Stimulated activated CD4-positive, alpha-beta T cell treated with anti-CD3 and anti-CD28 coated beads, TNF-alpha, amount 100 ng/mL, for 48 hours (primary cell): ENCODE measurements around the gene AATF.

Source experiments
- DNase-seq, 3 donors: peaks; one replicate each; pipeline ENCODE4 v3.0.0-alpha.2; 2020; ENCODE audit warnings: low read depth in 3 of 3

AATF gene

GRCh38 chr17:36979565-36979941 is 30.8 kb downstream of the AATF start:
- DNase-seq = no peak

DNA sequence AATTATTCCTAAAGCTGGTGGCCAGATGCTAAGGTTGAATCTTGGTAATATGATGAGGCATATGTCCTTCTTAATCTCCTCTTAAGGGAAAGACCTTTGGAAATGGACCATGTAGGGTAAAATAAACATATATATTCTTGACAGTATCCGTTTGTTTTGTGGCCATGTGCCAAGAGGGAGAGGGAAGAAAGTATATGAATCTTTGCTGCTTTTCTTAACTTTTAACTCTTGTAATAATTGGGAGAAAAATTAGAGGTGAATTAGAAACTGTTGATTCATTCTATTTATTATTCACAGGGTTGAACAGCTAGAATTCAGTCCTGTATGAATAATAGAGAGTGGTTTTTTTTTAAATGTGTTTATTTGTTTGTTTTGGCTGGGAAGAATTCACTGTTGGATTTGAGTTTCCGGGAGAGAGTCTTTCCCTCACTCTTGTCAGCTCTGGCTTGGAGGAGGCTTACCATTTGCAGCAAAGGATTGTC is 31.6 kb downstream of the AATF start:
- no peak for DNase-seq

GRCh38 chr17:36983618-36984017 is 34.9 kb downstream of the AATF start:
- no peak for DNase-seq

GRCh38 chr17:36989173-36989572 is 40.4 kb downstream of the AATF start:
- no peak for DNase-seq

DNA sequence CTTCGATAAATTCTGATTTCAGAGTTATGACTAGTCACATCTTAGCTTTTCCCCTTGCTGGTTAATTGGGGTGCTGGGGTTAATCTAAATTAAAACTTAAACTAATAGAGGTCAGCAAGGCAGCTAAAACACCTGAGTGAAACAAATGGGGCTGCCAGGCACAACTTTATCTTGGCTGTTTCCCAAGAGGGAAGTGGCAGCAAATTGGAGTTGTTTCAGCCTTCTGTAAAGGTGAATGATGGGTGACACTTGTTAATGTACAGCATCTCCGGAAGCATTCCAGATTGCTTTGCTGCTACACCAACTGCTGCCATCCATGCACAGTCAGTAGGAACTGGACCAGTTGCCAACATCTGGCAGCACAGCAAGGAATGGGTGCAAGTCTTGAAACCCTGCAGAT is 43.9 kb downstream of the AATF start:
- no peak for DNase-seq

DNA sequence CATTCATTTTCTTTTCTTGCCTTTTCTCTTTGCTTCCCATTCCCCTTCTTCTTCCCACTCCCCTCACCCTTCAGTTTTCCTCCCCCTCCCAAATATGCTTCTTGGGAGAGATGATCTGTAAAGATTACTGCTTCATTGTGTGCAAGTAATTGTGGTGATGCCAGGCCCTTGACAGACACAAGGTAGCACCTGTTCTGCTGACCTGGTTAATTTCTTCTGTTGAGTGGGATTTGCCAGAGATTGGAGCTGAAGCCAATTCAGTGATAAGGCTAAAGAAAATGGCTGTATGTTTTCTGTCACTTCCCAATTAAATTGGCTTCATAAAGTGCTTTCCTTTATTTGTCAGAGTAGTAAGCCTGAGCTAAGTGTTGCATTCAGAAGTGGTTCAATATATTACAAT is 44.5 kb downstream of the AATF start:
- no peak for DNase-seq

GRCh38 chr17:36994438-36994837 is 45.7 kb downstream of the AATF start:
- no peak for DNase-seq

DNA sequence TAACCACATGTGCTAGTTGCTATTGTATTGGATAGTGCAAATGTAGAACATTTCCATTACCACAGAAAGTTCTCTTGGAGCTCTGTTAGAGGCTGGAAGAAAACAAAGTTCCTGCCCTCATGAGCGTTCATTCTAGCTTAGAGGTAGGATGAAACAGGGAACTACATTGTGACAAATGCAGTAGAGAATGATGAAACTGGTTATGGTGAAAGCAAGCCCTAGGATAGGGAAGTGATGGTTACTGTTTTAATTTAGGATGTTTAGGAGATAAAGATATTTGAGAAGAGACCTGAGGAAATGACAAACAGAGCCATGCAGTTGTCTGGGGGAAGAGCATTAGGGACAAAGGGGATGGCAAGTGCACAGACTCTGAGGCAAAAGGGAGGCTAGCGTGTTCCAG is 50.7 kb downstream of the AATF start:
- DNase-seq = no peak

GRCh38 chr17:37016780-37017179 is 68.0 kb downstream of the AATF start:
- no peak for DNase-seq

DNA sequence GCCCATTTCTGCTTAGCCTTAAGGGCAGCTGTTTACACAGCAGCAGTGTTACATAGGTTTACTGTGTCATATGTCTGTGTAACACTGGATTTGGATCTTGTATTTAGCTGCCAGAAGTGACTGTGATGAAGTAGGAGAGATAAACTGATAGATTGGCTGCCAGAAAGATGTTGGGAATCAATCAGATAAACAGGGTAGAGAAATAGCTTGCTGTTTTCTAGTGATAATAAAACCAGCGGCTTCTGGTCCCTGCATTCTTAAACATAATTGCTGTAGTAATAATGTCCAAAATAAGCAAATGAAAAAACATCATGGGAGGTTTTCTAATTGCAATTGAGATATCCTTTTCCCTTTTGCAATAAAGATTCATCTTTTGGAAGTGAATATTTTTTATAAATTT is 68.7 kb downstream of the AATF start:
- no peak for DNase-seq

DNA sequence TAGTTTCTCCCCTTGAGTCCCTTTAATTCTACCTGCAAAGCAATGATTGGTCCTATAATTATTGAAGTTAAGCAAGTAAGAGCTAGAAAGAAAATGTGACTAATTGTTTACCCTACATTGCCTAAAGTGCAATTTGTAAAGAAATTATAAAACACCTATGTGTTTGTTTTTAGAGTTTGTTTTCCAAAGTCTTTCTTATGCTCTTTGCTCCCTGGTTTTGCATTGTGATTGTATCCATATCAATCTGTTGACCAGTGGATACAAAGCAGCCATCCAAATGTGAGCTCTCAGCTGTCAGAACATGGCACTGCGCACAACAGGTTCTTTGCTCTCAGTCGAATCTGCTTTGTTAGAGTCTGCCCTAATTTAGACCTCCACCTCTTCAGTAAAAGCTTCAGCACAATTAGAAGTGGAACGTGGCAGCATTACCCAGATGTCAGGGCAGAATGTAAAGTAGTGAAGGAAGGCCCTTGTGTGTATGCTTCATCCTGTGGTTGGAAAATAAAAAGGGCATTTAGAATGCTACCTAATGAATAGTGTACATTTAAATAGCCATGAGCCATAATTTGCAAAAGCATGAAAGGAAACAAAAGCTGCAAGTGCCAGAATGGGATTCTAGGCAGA is 70.5 kb downstream of the AATF start:
- DNase-seq = no peak

- no peak for DNase-seq
These were observed 71.0 kb downstream of the AATF start for GRCh38 chr17:37019741-37020129.

GRCh38 chr17:37024181-37024637 is 75.5 kb downstream of the AATF start:
- no peak for DNase-seq

DNA sequence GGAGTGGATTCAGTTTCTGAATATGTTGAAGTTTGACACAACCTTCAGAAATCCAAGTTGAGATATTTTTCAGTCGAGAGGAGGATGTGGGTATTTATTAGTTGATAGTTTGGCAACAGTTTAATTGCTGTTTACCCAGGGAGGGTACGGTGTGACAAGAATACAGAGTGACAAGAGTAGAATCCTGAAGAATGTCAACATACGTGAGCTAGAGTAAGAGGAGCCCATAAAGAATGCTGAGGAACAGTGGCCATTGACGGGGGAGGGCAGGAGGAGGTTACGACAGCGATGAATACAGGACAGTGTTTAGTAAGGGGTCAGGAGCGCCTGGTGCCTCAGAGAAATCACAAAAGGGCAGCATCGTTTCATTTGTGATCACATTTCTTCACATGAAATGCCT is 76.5 kb downstream of the AATF start:
- no peak for DNase-seq

DNA sequence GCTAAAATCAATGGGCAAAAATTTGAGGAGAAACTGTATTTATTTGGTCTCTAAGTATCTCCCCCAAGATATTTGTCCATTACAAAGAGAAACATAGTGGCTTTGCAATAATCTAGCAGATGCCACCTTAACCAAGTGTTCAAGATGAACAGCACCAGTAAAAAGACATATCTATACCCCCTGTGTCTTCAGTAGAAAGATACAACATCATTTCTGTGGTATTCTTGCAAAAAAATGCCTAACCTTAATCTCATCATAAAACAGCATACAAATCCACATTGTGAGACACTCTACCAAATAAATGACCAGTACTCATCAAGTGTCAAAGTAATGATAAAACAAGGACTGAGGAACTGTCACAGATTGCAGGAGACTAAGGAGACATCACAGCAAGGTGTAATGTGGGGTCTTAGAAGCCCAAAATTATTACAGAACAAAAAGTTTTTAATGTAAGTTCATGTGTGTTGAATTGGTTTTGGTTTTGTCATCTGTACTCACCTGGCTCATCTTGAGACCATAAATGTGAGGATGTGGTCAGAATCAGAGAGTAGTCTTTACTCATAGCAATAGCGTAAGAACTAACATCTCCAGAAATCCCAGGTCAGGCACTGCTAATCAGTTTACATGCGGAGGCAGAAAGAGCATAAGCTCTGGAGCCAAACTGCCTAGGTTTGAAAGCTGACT is 77.2 kb downstream of the AATF start:
- DNase-seq = no peak

DNA sequence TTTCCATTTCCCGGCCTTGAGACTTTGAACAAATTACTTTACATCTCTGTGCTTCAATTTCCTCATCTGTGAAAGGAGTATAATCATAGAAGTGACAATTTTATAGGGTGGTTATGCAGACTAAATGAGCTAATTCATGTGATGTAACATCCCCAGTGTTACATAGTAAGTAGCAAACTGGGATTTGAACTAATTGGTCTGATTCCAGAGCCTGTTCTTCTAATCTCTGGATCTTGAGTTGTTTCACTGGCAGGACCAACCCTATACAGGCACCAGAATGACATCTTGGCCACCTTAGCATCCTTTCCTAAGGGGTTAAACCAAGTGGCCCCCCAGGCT is 77.7 kb downstream of the AATF start:
- DNase-seq = no peak

GRCh38 chr17:37028040-37028439 is 79.3 kb downstream of the AATF start:
- no peak for DNase-seq

DNA sequence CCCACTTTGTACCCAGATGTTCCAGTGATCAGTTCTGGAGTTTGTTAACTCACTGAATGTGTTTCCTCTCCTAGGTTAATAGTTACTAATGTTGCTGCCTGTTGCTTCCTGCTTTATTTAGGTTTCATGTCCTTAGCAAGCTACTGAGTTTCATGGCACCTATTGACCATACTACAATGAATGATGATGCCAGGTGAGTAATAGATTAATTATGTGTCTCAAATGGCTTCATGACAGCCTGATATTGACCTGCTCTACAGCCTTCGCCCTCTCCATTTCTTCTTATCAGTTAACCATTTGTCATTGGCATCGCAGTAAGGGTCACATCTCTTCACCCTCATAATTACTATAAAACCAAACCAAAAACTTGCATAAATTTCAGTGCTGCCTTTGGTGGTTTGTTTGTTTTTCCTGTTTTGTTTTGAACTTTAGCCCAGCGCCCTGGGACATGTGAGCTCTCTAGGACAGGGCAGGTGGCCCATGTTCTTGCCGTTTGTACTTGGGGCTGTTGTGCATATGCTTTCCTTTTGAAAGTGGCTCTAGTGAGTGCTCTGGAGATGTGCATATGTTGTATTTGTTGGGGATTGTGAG is 82.8 kb downstream of the AATF start:
- no peak for DNase-seq

GRCh38 chr17:37037590-37038155 is 88.9 kb downstream of the AATF start:
- no peak for DNase-seq

GRCh38 chr17:37039269-37039668 is 90.5 kb downstream of the AATF start:
- no peak for DNase-seq

- DNase-seq = no peak
These were observed 93.2 kb downstream of the AATF start for GRCh38 chr17:37041932-37042331.

- no peak for DNase-seq
These were observed 94.4 kb downstream of the AATF start for GRCh38 chr17:37043201-37043600.

DNA sequence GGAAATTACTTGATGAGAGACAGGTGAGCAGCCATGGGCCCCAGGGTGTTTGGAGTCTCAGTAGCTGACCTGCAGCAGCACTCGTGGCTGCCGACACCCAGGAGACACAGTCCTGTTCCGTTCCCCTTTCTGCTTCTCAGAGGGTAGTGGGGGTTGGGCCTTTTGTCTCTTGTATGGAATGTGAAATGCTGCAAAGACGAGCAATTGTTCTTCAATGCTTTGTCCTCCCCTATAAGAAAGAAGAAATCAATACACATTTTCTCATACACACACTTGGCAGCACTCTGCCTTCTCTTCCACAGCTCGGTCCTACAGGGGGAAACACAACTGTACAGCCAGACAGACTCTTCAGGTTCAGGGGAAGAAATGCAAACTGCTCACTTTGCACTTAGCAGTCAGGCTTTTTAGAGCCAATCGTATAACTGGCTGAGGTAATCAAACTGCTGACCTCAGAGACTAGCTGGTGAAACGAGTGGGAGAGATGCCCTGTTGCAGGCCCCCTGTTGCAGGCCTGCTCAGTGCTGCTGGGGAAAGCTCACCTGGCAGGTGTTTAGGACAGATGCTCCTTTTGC is 96.7 kb downstream of the AATF start:
- no peak for DNase-seq
